SH-SY5Y (cell line): Measurements from ENCODE around the gene OR2AK2.

ENCODE experiments used
- GATA2 ChIP-seq: IDR thresholded peaks from 2 replicates; pipeline ENCODE4 v1.6.1; 2011; ENCODE audit warnings: mild to moderate bottlenecking, low read depth, low read length
- GATA3 ChIP-seq: IDR thresholded peaks from 2 replicates; pipeline ENCODE4 v1.6.1; 2011; ENCODE audit warnings: low read depth, mild to moderate bottlenecking, low read length, moderate library complexity

- TF ChIP-seq GATA2 (no peak), GATA3 (no peak)
Observed at GRCh38 chr1:247919952-247920351, 45.1 kb upstream of the OR2AK2 start, which contains the start of gene OR2T8.
